ENCODE results near the gene FAM180B.
"Not testable (repeated sequence)": the region's sequence is repeated elsewhere in the genome, so short reads cannot be mapped to it uniquely, and the experiment has no call there.

Gene FAM180B

GRCh38 chr11:47586098-47586855 is at the start of gene FAM180B:
Gene FAM180B, plus strand, starts transcription at chr11:47586678. Its CDS starts 91 bp downstream, at chr11:47586769.
- DNase-seq: no peak

DNA sequence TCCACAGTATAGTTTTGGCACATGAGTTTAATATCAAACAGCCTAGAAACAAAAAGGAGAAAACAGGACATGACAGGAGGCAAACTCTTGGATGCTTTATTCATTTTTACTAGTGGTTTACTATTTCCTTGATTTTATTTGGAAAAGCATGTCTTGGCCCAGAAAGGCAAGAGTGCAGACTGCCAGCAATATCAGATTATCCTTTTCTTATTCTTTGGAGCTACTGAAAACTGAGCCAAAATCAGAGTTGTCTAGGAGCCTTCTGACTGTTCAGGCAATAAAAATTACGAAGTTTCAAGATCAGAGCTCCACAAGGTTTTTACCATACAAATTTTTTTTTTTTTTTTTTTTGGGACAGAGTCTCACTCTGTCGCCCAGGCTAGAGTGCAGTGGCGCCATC is 49.6 kb upstream of the FAM180B start:
- no peak for DNase-seq

DNA sequence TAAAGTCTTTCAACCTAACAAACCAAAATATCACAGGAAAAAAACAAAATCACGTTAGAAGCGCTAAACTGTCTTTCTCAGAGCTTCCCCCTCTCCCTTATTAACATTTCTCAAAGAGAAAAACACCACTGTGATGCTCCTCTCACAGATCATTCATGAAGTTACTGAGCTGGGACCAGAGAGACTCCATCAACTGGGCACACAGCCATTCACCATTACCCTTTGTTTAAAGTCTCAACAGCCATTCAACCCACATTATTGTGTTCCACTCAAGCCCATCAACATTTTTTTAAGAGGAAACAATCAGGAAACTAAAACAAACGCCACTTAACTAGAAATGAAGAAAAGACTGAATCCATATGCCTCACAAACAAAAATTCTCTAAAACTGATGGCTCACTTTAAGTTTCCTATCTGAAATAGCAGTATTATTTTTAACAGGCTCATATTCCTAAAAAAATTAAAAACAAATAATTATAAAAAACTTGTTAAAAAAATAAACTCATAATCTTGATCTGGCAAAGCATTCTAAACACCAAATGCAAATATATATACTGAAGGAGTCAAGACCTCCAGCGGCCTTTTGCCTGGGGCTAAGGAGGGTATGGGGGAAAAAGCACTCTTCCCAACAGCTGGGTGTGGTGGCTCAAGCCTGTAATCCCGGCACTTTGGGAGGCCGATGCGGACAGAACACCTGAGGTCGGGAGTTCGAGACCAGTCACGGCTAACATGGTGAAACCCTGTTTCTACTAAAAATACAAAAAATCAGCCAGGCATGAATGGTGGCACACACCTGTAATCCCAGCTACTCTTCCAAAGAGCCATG is 47.5 kb upstream of the FAM180B start:
- DNase-seq: no peak

GRCh38 chr11:47539681-47540039 is 46.8 kb upstream of the FAM180B start:
- no peak for DNase-seq

GRCh38 chr11:47541070-47541469 is 45.4 kb upstream of the FAM180B start:
- DNase-seq: no peak

DNA sequence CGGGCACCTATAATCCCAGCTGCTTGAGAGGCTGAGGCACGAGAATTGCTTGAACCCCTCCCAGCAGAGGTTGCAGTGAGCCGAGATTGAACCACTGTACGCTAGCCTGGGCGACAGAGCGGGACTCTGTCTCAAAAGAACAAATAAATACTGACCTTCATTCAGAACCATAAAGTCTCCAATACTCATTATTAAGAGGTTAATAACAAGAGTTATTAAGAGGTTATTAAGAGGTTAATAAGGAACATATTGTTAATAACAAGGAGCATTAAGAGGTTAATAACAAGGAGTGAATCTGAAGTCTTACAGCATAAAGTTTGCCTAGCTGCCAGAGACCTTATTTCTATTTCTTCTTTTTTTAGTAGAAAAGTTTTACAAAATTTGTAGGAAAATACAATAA is 41.2 kb upstream of the FAM180B start:
- no peak for DNase-seq

DNA sequence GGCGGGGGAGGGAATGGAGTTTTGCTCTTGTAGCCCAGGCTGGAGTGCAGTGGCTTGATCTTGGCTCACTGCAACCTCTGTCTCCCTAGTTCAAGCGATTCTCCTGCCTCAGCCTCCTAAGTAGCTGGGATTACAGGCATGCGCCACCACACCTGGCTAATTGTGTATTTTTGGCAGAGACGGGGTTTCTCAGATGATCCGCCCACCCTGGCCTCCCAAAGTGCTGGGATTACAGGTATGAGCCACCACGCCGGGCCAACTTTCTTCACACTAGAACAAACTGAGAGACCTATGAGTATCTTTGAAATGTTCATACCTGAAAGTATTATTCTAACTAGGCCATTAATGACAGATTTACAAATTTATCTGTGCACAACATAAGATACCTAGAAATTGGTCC is 40.2 kb upstream of the FAM180B start:
- not testable (repeated sequence) for DNase-seq

GRCh38 chr11:47550288-47551047 is 36.0 kb upstream of the FAM180B start:
- DNase-seq: no peak

DNA sequence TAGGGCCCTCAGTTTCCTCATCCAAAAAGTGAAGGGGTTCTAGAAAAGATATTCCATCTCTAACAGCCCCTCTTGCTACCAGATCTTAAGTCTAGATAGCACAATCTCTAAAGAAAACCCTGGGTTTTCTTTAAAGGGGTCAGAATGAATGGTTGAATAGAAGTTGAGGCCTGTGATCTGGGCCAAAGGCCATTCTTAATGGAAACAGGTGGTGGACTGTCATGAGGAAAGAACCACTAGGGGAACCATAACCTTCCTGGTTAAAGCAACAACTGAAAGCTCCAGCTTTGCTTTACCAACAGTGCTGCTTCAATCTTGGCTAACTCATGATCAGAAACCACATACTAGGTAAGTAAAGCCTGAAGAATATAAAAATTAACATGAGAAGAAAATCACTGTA is 35.4 kb upstream of the FAM180B start:
- peak in 1 of 2 donors; percentile 37 for DNase-seq

DNA sequence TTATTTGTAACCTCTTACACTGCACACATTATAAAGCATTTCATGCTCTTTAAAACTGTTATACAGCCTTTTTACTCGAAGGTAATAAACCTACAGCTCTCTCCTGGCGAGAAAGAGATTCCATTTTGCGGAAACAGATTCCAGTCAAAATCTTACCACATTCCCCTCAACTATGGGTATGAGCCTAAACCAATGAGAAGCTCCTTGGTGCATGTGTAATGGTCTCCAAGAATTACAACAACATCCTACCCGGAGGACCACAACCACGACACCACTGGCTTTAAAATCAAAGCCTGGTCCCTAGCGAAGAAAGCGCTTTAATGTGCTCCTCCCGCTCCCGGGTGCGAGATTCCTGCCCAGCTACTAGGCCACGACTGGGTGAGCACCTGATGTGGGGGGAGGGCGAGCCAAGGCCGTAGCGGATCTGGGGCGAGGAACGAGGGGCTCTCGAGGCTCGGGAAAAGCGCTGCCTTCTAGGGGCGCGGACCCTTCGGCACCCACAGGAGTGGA is 34.4 kb upstream of the FAM180B start:
- DNase-seq: peak in 1 of 2 donors; percentile 25

DNA sequence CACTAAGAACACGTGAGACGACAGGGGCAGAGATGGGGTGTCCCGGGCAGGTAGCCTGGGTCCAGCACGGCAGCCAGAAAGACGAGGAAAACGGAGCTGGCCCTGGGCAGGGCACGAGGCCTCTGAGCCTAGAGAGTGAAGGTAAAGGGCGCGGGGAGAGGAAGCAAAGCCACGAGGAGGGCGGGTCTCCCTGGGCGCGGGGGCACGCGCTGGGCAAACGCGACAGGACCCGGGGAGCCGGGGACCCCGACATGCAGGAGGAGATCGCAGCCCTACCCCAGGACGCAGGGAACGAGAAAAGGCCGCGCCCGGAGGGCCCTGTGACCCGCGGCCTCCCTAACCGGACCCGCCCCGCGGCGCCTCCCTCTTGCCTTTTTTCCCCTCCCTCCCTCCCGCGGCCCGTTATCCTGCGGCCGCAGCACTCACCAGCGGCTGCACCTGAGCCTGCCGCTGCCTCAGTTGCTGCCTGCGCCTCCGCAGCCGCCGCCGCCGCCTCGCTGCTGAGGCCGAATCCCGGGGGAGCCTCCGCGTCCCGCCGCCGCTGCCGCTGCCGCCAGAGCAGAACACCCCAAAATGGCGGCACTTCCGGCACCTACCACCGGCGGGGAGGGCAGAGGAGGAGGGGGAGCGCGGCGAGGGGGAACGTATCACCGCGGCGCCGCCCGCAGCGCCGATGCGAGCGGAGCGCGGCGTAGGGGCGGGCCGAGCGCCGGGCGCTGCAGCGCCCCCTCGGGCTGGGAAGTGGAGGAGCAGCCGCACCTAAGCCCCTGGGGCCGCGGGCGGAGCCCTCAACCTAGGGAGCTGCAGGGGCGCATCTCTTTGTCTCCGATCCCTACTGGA is 33.7 kb upstream of the FAM180B start, which contains the start of gene CELF1:
Gene CELF1 (minus strand): TSS at position 567 of the 840 bp plus-strand sequence. CDS start 53,609 bp downstream, outside the sequence.
- peak; percentile 90 to 93 for DNase-seq

- DNase-seq: no peak
These were observed 33.1 kb upstream of the FAM180B start for GRCh38 chr11:47553406-47553743.

DNA sequence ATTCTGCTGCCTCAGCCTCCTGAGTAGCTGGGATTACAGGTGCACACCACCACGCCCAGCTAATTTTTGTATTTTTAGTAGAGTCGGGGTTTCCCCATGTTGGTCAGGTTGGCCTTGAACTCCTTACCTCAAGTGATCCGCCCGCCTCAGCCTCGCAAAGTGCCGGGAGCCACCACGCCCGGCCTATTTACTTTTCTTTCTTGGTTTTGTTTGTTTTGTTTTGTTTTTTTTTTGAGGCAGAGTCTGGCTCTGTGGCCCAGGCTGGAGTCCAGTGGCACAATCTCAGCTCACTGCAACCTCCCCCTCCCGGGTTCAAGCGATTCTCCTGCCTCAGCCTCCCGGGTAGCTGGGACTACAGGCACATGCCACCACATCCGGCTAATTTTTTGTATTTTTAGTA is 29.5 kb upstream of the FAM180B start:
- not testable (repeated sequence) for DNase-seq

DNA sequence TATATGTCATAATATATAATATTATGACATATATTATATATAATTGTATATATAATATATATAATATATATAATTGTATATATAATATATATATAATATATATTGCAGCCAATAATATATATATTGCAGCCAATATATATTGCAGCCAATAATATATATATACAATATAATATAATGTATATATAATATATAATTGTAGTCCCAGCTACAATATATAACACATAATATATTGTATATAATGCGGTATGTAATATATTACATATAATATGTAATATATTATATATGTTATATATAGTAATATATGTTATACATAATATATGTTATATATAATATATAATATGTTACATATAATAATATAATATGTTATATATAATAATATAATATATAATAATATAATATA is 27.8 kb upstream of the FAM180B start:
- no peak for DNase-seq

DNA sequence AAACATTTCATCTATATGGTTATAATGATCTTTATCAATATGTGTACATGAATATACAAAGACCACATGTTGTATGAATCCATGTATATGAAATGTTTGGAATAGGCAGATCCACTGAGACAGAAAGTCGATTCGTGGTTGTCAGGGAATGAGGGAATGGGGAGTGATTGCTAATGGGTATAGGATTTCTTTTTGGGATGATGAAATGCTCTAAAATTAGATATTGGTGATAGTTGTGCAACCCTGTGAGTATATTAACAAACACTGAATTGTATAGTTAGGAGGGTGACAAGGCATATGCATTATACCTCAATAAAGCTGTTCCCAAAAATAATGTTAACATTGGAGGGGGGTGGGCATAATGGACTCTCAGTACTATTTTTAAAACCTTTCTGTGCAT is 26.1 kb upstream of the FAM180B start:
- no peak for DNase-seq

DNA sequence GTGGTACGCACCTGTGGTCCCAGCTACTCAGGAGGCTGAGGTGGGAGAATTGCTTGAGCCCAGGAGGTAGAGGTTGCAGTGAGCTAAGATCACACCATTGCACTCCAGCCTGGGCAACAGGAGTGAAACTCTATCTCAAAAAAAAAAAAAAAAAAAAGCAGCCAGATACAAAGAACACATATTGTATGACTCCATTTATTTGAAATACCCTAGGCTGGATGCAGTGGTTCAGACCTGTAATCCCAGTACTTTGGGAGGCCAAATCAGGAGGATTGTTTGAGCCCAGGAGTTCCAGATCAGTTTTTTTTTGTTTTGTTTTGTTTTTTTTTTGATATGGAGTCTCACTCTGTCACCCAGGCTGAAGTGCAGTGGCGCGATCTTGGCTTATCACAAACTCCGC is 24.1 kb upstream of the FAM180B start:
- not testable (repeated sequence) for DNase-seq

DNA sequence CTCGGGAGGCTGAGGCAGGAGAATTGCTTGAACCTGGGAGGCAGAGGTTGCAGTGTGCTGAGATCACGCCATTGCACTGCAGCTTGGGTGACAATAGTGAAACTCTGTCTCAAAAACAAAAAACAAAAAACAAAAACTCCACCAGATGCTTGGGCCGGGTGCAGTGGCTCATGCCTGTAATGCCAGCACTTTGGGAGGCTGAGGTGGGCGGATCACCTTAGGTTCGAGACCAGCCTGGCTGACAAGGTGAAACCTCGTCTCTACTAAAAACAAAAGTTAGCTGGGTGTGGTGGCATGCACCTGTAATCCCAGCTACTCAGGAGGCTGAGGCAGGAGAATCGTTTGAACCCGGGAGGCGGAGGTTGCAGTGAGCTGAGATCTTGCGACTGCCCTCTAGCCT is 22.1 kb upstream of the FAM180B start:
- DNase-seq: not testable (repeated sequence)

GRCh38 chr11:47564933-47565339 is 21.5 kb upstream of the FAM180B start:
- DNase-seq: no peak

DNA sequence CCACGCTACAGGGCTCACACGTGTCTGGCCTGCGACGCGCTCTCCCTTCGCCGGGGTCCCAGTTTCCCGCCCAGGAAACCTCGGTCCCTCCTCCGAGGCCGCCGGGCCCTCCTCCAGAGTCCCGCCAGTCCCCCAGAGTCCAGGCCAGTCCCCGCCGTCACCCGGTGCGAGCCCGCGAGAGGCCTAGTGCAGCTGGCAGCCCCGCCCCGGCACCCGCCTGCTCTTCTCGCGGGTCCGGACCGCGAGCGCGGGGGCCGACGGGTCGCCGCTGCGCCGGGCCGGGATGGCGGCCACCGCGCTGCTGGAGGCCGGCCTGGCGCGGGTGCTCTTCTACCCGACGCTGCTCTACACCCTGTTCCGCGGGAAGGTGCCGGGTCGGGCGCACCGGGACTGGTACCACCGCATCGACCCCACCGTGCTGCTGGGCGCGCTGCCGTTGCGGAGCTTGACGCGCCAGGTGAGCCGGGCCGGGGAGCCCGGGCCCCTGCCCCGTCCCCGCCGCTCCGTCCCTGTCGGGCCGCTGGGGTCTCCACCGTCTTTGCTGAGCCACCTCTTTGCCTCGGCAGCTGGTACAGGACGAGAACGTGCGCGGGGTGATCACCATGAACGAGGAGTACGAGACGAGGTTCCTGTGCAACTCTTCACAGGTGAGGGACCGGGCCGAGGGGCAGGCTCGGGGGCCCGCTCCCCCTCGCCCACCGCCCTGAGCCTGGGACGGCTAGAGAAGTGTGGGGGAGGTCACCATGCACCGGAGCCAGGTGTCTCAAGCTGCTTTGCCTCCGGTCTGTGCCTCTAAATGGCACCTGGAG is 20.9 kb upstream of the FAM180B start, which contains the start of gene PTPMT1:
Gene PTPMT1 (plus strand): TSS at position 260 of the 809 bp plus-strand sequence. CDS start 24 bp downstream, at position 284.
- peak; percentile 59 to 71 for DNase-seq

DNA sequence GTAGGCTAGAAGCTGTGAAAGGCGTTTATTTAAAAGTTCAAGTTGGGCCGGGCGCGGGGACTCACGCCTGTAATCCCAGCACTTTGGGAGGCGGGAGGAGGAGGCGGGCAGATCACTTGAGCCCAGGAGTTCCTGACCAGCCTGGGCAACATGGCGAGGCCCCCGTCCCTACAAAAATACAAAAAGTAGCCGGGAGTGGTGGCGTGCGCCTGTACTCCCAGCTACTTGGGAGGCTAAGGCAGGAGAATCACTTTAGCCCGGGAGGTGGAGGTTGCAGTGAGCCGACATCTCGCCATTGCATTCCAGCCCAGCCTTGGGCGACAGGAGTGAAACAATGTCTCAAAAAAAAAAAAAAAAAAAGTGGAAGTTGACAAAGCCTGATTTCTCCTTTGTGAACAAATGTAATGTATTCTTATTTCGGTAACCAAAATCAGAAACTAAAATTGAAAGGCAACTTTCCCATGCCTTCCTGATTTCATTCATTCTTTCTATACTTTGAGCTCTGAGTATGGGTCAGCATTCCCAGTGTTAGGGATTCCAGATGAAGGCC is 20.3 kb upstream of the FAM180B start:
- no peak for DNase-seq

GRCh38 chr11:47569646-47570045 is 16.8 kb upstream of the FAM180B start:
- no peak for DNase-seq
